Keratinocyte (primary cell): ENCODE data around the gene TMA7. TPM values are rescaled to one million over a fixed set of nuclear protein-coding genes. Genes with fewer than 3 reads are reported as not detected.

Experiments
- DNase-seq: peaks from one replicate; pipeline ENCODE4 v3.0.0-alpha.2; 2011; ENCODE audit warnings: low read depth, missing footprints, low spot score
- FAIRE-seq: peaks from 2 replicates; lab custom pipeline; 2011; peaks lifted over from hg19 to GRCh38; lab: Jason Lieb, UNC
- H2AFZ ChIP-seq: 2 replicates; pipeline ENCODE4 v1.6.0; 2012; ENCODE audit warnings: low read length, control low read depth, inconsistent platforms; ENCODE audit not compliant: control insufficient read depth
- H3K27ac ChIP-seq: 2 replicates; pipeline ENCODE4 v1.5.1; 2011; ENCODE audit warnings: low read length; ENCODE audit not compliant: control insufficient read depth, insufficient read depth
- H3K27me3 ChIP-seq: 3 replicates; pipeline ENCODE4 v1.6.0; 2011; ENCODE audit warnings: low read length; ENCODE audit not compliant: control insufficient read depth, insufficient read depth; ENCODE audit errors: extremely low read depth
- H3K36me3 ChIP-seq, 2 experiments: 2 replicates in 1 of 2; 3 replicates in 1 of 2; pipeline ENCODE4 v1.5.1; 2011; ENCODE audit warnings: low read length in 2 of 2, mild to moderate bottlenecking in 1 of 2; ENCODE audit not compliant: control insufficient read depth in 2 of 2, insufficient read depth in 2 of 2; ENCODE audit errors: extremely low read depth in 1 of 2
- H3K4me1 ChIP-seq: 3 replicates; pipeline ENCODE4 v1.5.1; 2011; ENCODE audit warnings: low read length; ENCODE audit not compliant: control insufficient read depth, insufficient read depth; ENCODE audit errors: extremely low read depth
- H3K4me2 ChIP-seq: 3 replicates; pipeline ENCODE4 v1.6.0; 2011; ENCODE audit warnings: low read depth, low read length; ENCODE audit not compliant: control insufficient read depth, insufficient read depth; ENCODE audit errors: extremely low read depth
- H3K4me3 ChIP-seq, 3 experiments: fragments of 200-600 bp in 1 of 3; sonication (generic) in 1 of 3; 2 replicates in 2 of 3; 3 replicates in 1 of 3; pipeline ENCODE4 v1.5.1; 2011 to 2016; ENCODE audit warnings: low read length in 3 of 3, mild to moderate bottlenecking in 3 of 3, control low read depth in 2 of 3, inconsistent platforms in 1 of 3, low read depth in 1 of 3, mixed read lengths in 1 of 3, mixed run types in 1 of 3, moderate library complexity in 1 of 3; ENCODE audit not compliant: control insufficient read depth in 2 of 3, insufficient read depth in 2 of 3; ENCODE audit errors: extremely low read depth in 1 of 3
- H3K79me2 ChIP-seq: 2 replicates; pipeline ENCODE4 v1.6.0; 2012; ENCODE audit warnings: low read length; ENCODE audit not compliant: control insufficient read depth, insufficient read depth
- H3K9ac ChIP-seq: 3 replicates; pipeline ENCODE4 v1.6.0; 2011; ENCODE audit warnings: low read length; ENCODE audit not compliant: control insufficient read depth, insufficient read depth; ENCODE audit errors: extremely low read depth
- H3K9me1 ChIP-seq: 3 replicates; pipeline ENCODE4 v1.6.0; 2011; ENCODE audit warnings: low read length; ENCODE audit not compliant: control insufficient read depth, insufficient read depth; ENCODE audit errors: extremely low read depth
- H3K9me3 ChIP-seq: 2 replicates; pipeline ENCODE4 v1.5.1; 2012; ENCODE audit warnings: low read depth, low read length; ENCODE audit not compliant: control insufficient read depth
- H4K20me1 ChIP-seq: 3 replicates; pipeline ENCODE4 v1.6.0; 2011; ENCODE audit warnings: low read length; ENCODE audit not compliant: control insufficient read depth, insufficient read depth; ENCODE audit errors: extremely low read depth
- CTCF ChIP-seq, 3 experiments: IDR thresholded peaks in 1 of 3; conservative IDR thresholded peaks in 1 of 3; optimal IDR thresholded peaks in 1 of 3; 2 replicates in 2 of 3; 3 replicates in 1 of 3; pipeline versions ENCODE3 to v1.5.1; 2011; ENCODE audit warnings: low read length in 3 of 3, mild to moderate bottlenecking in 3 of 3, moderate library complexity in 2 of 3, control low read depth in 1 of 3, inconsistent platforms in 1 of 3; ENCODE audit not compliant: insufficient read depth in 2 of 3; ENCODE audit errors: extremely low read depth in 1 of 3
- EZH2 ChIP-seq: IDR thresholded peaks from one replicate; pipeline ENCODE4 v1.6.1; 2012; ENCODE audit warnings: inconsistent platforms, mild to moderate bottlenecking, low read length, moderate library complexity
- dilution Hi-C: fragments of 300-500 bp; cut with MboI; formaldehyde crosslinking; loops from one replicate; pipeline ENCODE4 v1.7.0; 2020; ENCODE audit warnings: low sequenced_read_pairs; ENCODE audit not compliant: extremely low pct_ligation_motif_present
- polyA plus RNA-seq, 5 experiments: library from polyadenylated mRNA; depleted of rRNA in 3 of 5; stranded (reverse) in 3 of 5; stranded (forward) in 1 of 5; unstranded in 1 of 5; fragments of >200 nt; gene quantifications; 1 replicate in 1 of 5; 2 replicates in 3 of 5; 3 replicates in 1 of 5; pipeline versions ENCODE4 v1.2.1 to v1.2.3, GENCODE V29; 2011 to 2012; ENCODE audit warnings: missing spikeins in 2 of 5, low read depth in 1 of 5, low replicate concordance in 1 of 5

Gene TMA7
- polyA plus RNA-seq, 1 donor (not counting 4 experiments of a cell fraction or from before 2014, with no cell fraction given), result 418 TPM

DNA sequence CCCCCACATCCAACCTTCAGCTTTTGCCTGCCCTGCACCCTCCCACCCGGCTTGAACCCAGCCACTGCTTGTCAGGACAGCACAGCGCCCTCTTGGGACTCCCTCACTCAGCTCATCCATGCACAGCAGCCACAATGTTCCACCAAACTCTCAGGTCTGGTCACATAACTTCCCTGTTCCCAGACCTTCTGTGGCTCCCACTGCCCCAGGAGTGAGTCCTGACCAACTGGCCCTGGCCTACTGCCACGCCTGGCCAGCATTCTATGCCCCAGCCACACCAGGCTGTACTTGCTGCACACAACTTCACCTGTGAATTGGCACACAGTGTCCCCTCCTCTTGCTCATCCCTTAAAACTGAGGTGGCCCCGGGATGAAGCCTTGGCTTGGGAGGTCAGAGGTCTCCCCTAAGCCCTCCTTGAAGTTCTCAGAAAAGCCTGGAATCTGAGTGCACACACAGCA lies 31.2 kb upstream of the TMA7 start:
- no peak for FAIRE-seq
- Histone ChIP-seq H3K4me3 (no peak overlapping the region), H3K4me1 (peaks cover 10% of the 10 kb centered on the region), H3K9me3 (no peaks in the 10 kb centered on the region), H3K4me2 (no peak overlapping the region), H3K9me1 (peaks cover 3% of the 10 kb centered on the region), H2AFZ (no peak overlapping the region), H3K9ac (no peak overlapping the region), H3K27me3 (no peaks in the 10 kb centered on the region), H3K36me3 (peaks cover 64 to 88% of the 10 kb centered on the region in 2 experiments), H3K79me2 (no peaks in the 10 kb centered on the region), H4K20me1 (peaks cover 10% of the 10 kb centered on the region), H3K27ac (no peak overlapping the region)
- TF ChIP-seq EZH2, result no peak
- peak in 1 of 3 experiments; percentile 18 for TF ChIP-seq CTCF (optimal IDR thresholded peaks at IDR 0.05 in 1 of 3, IDR thresholded peaks at IDR 0.05 in 1 of 3, conservative IDR thresholded peaks at IDR 0.05 in 1 of 3; ENCODE audit: extremely low read depth in 1 of 3, insufficient read depth in 2 of 3, low read length in 3 of 3)
- dilution Hi-C loops, result no loop called here
- DNase-seq, result no peak

DNA sequence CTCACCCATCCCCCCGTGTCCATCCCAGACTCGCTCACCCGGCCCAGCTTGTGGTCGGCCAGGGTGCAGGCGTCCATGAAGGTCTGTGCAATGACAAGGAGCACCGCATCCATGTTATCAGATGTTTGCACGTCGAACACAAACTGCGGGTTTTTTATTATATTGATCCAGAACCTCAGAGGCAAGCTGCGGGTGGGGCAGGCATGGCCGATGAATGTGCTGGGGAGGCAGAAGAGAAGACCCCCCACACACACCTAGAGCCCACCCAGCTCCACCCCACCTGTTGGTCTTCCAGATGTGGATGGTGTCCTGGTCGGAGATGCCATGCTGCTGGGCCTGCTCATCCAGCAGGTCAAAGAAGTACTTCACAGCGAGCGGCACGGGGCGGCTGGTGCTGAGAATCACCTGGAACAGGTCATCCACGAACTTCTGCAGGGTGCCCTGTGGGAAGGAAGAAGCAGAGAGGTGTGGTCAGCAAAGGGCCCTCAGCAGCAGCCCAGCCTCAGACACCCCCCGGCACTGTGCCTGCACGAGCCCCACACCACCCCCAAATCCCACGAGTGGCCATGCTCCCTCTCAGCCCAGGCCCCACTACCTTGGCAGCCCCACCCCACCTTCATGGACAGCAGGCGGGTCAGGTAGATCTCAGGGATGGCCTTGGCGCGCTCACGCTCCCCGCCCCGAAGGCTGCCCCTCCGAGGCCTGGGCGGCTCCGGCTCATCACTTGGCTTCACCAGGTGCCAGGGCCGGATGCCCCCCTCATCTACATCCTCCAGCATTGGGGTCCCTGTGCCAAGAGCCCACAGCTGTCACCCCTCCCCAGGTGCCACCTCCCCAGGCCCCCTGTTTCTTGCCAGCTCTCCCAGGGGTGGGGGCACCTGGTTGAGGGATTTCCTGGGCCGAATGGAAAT lies 30.5 kb upstream of the TMA7 start:
- no peaks in the 10 kb centered on the region for H3K79me2 ChIP-seq
- H3K9me1 ChIP-seq, result peaks cover 3% of the 10 kb centered on the region
- H3K9me3 ChIP-seq, result no peaks in the 10 kb centered on the region
- no peak overlapping the region for H2AFZ ChIP-seq
- H3K36me3 ChIP-seq, result peaks cover 64 to 91% of the 10 kb centered on the region in 2 experiments
- H3K4me2 ChIP-seq, result no peak overlapping the region
- DNase-seq, result no peak
- H4K20me1 ChIP-seq, result peaks cover 10% of the 10 kb centered on the region
- H3K27ac ChIP-seq, result no peak overlapping the region
- H3K4me1 ChIP-seq, result peaks cover 12% of the 10 kb centered on the region
- H3K9ac ChIP-seq, result no peak overlapping the region
- TF ChIP-seq CTCF (optimal IDR thresholded peaks at IDR 0.05 in 1 of 3, IDR thresholded peaks at IDR 0.05 in 1 of 3, conservative IDR thresholded peaks at IDR 0.05 in 1 of 3; ENCODE audit: extremely low read depth in 1 of 3, insufficient read depth in 2 of 3, low read length in 3 of 3) (no peak), EZH2 (no peak)
- no peak for FAIRE-seq
- no peaks in the 10 kb centered on the region for H3K27me3 ChIP-seq
- H3K4me3 ChIP-seq, result no peak overlapping the region
- dilution Hi-C loops, result no loop called here
